PC-3 (cell line): ENCODE data around the gene RXRA.

Experiments used
- CTCF ChIP-seq: fragments of 300-600 bp; sonication (generic); conservative IDR thresholded peaks from 2 replicates; pipeline ENCODE4 v1.5.1; 2017; ENCODE audit warnings: antibody characterized with exemption, low read depth, mild to moderate bottlenecking, low read length
- EZH2 ChIP-seq: fragments of 300-600 bp; sonication (generic); IDR thresholded peaks from one replicate; pipeline ENCODE4 v1.6.1; 2017; ENCODE audit warnings: antibody characterized with exemption, mild to moderate bottlenecking, low read length; ENCODE audit not compliant: unreplicated experiment
- EZH2phosphoT487 ChIP-seq: fragments of 300-600 bp; sonication (generic); IDR thresholded peaks from 2 replicates; pipeline ENCODE4 v1.6.1; 2018; ENCODE audit warnings: mild to moderate bottlenecking, antibody characterized with exemption, low read length, borderline replicate concordance

DNA sequence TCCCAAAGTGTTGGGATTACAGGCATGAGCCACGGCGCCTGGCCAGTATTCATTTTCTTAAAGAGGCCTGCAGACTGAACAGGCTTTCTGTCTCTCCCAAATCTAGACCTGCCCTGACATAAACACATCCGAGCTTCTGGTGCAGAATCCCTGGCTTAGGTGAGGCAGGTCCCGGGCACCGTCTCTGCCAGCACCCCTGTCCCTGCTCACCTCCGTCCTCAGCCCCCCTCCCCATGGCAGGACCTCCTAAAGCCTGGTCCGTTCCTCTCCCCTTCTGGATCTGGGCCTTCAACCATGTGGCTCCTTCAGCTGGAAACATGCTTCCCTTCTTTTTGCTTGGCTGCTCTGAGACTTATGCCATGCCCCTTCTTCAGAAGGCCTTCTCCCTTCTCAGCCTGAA is 22.7 kb upstream of the RXRA start:
- no peak for TF ChIP-seq CTCF
- TF ChIP-seq EZH2 = no peak
- TF ChIP-seq EZH2phosphoT487 = no peak
